Body of pancreas (tissue), 4 donors: Measurements from ENCODE around the gene VASP.

ENCODE experiments used
- POLR2A ChIP-seq, 3 donors: fragments of 450-650 bp; IDR thresholded peaks; one replicate each; pipeline ENCODE4 v1.6.1; 2016; ENCODE audit warnings: antibody characterized with exemption in 3 of 3, mild to moderate bottlenecking in 2 of 3
- TF ChIP-seq, protein P1 (sequence below), 7 experiments: fragments of 450-650 bp in 4 of 7; fragments of 200-600 bp in 3 of 7; sonication (generic) in 3 of 7; IDR thresholded peaks; one replicate each; pipeline ENCODE4 v1.5.1; 2016 to 2019; ENCODE audit warnings: antibody characterized with exemption in 7 of 7

DNA sequence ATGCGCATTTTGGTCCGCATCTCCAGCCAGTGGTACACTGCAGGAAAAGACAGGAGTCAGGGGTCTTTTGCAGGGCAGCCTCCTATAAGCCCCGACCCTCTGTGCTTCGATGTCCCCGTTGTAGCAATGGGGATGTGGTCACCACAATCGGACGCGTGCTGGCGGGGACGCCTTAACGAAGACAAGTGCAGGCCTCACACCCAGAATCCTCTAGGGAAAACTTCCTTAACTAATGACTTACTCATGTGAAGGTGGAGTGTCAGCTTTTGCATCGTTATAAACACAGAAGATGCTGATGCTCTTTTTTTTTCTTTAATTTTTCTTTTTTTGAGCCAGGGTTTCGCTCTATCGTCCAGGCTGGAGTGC lies 22.1 kb downstream of the VASP start:
- TF ChIP-seq POLR2A (IDR thresholded peaks at IDR 0.05), result no peak
- TF ChIP-seq, protein P1, sequence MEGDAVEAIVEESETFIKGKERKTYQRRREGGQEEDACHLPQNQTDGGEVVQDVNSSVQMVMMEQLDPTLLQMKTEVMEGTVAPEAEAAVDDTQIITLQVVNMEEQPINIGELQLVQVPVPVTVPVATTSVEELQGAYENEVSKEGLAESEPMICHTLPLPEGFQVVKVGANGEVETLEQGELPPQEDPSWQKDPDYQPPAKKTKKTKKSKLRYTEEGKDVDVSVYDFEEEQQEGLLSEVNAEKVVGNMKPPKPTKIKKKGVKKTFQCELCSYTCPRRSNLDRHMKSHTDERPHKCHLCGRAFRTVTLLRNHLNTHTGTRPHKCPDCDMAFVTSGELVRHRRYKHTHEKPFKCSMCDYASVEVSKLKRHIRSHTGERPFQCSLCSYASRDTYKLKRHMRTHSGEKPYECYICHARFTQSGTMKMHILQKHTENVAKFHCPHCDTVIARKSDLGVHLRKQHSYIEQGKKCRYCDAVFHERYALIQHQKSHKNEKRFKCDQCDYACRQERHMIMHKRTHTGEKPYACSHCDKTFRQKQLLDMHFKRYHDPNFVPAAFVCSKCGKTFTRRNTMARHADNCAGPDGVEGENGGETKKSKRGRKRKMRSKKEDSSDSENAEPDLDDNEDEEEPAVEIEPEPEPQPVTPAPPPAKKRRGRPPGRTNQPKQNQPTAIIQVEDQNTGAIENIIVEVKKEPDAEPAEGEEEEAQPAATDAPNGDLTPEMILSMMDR (IDR thresholded peaks at IDR 0.05), result no peak
